Endothelial cell of umbilical vein (primary cell): ENCODE data around the gene CENPA.

Experiments used
- CTCF ChIP-seq, 2 donors: IDR thresholded peaks; 1 replicate in 1 of 2; 2 replicates in 1 of 2; pipeline ENCODE4 v1.5.1; 2011; ENCODE audit warnings: low read length in 2 of 2, mild to moderate bottlenecking in 2 of 2, moderate library complexity in 2 of 2, control low read depth in 1 of 2, inconsistent platforms in 1 of 2, low read depth in 1 of 2; ENCODE audit not compliant: insufficient read depth in 1 of 2; ENCODE audit errors: extremely low read depth in 1 of 2
- MAX ChIP-seq: IDR thresholded peaks from 2 replicates; pipeline ENCODE4 v1.6.1; 2011; ENCODE audit not compliant: insufficient read depth, insufficient read length
- POLR2AphosphoS5 ChIP-seq: IDR thresholded peaks from 2 replicates; pipeline ENCODE4 v1.6.1; 2012; ENCODE audit warnings: low read depth, mild to moderate bottlenecking, control low read depth, low read length, moderate library complexity; ENCODE audit not compliant: insufficient read depth

DNA sequence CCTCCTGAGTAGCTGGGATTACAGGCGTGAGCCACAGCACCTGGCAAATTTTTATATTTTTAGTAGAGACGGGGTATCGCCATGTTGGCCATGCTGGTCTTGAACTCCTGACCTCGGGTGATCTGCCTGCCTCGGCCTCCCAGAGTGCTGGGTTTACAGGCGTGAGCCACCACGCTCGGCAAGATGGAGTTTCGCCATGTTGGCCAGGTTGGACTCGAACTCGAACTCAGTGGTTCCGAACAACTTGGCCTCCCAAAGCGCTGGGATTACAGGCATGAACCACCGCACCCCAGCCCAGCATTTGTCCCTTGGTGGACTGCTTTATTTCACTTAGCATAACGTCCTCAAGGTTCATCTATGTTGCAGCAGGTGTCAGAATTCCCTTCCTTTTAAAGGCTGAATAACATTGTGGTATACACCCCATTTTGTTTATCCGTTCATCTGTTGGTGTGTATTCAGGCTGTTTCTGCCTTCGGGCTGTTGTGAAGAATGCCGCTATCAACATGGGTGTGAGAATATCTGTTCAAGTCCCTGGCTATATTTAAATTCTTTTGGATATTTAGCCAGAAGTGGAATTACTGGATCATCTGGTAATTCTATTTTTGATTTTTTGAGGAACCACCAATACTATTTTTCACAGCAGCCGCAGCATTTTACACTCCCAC, 1.2 kb upstream of the CENPA start:
- TF ChIP-seq CTCF (IDR thresholded peaks at IDR 0.05; ENCODE audit: extremely low read depth in 1 of 2, insufficient read depth in 1 of 2, low read depth in 1 of 2, low read length in 2 of 2) (no peak), POLR2AphosphoS5 (no peak), MAX (no peak)
